NCI-H748 treated with DMSO at 0.1 percent for 48 hours (cell line): ENCODE results near the gene TSPAN17.

ENCODE experiments used
- DNase-seq: peaks from one replicate; lab custom pipeline; 2025; lab: John Stamatoyannopoulos, UW

TSPAN17 gene

DNA sequence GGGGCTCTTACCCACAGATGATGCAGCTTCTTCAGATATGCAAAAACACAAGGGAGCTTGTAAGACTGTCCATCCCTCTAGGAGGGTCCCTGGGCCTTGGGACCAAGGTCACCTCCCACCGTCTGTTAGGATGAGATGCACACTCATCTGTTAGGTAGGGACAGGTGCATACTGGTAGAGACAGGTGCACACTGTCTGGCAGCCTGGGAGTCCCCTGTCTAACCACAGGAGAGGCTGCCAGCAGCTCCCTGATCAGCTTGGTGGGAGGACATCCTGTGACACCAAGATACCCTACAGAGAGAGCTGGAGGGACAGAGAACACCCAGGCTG lies 13.2 kb downstream of the TSPAN17 start:
- DNase-seq = no peak

DNA sequence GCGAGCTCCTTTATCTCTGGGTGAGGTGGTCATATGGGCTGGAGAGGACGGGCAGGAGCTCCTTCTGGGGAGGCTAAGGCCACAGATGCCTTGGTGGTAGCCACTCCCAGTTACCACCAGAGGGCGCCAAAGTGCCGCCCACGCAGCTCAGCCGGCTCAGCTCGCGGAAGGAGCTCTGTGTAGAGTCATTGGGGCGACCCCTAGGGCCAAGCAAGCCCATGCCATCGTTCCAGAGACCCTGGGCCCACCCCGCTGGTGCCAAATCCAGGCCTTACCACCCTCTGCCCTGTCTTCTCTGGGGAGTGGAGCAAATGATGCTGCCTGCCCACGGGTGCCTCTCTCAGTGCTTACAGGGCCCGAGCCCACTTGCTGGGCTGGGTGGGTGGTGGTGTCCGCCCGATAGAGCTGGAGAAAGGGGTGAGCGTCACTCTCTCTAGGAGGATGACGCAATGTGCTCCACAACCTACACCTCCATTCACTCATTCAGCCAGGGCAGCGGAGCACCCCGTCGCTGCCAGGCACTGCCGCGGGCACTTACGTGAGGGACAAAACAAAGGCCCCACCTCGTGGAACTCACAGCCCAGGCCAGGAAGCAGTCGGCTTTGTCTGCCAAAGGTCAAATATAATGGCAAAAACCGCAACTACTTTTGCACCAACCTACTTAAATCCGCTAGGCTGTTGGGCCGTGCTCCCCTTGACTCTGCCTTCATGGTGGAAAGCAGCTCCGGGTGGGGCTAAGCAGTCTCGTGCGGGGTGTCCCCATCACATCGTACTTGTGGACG lies 13.8 kb downstream of the TSPAN17 start:
- peak; percentile 45 for DNase-seq

DNA sequence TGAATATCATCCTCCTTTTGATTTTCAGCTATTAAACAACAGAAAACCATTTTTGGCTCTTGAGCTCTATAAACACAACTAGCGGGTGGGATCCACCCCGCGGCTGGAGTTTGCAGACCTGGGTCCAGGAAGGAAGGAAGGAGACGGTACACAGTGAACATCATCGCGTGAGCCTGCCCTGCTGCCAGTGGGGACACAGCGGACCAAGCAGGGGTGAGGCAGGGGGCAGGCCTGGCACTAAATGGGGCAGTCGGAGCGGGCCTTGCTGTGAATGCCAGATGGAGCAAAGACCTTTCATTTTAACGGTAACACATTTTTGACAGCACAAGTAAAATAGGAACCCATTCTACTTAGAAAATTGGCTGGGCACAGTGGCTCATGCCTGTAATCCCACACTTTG lies 14.4 kb downstream of the TSPAN17 start:
- DNase-seq = no peak

DNA sequence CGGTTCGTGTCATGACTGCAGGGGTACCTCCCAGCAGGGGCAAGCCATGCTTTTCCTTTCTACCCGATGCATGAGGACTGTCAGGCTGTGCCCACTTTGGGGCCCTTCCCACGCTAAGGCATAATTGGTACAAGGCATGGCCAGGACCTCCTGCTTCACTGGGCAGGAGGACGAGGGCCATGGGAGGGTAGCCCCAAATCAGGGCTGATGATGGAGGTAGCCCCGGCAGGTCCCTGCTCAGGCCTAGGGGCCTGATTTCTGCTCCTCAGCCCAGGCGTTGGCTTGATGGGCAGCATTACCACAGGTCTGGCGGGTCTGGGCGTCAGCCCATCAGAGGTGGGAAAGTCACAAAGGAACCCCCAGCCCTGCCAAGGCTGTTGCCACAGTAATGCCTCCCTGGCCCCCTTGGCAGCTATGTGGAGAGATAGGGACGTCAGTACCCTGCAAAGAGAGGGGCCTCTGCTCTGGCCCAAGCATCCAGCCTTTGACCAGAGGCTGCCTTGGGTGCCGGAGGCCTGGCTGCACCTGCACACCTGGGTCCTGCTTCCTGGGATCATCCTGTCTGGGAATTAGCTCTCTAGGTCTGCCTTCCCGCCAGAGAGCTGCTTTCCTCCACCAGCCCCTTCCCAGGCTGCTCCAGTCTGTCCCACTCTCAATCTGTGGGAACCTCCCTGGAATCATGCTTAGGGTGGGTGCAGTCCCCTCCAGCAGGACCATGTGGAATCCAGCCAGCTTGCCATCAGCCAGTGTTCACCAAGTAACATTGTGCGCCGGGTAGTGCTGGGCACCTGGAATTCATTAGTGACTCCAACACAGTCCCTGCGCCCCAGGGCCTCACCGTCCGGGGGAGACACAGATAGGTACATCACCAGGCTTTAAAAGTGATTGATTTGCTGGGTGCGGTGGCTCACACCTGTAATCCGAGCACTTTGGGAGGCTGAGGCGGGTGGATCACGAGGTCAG lies 15.4 kb downstream of the TSPAN17 start:
- no peak for DNase-seq

DNA sequence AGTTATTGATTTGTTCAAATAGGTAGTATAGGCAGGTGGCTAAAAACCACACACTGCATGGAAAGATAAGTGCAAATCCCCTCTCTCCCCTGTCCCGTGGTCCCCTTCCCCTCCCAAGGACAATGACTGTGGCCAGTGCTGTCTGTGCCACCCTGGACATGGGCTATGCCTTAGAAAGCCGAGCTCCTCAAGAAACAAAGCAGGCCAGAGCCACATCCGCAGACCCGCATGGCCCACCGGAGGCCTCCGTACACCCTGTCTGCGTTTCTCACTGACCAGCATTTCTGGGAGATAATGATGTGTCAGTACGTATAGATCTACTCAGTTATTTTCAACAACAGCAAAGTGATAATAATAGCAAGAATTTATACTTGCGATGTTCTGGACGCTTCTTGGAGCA lies 16.3 kb downstream of the TSPAN17 start:
- no peak for DNase-seq

DNA sequence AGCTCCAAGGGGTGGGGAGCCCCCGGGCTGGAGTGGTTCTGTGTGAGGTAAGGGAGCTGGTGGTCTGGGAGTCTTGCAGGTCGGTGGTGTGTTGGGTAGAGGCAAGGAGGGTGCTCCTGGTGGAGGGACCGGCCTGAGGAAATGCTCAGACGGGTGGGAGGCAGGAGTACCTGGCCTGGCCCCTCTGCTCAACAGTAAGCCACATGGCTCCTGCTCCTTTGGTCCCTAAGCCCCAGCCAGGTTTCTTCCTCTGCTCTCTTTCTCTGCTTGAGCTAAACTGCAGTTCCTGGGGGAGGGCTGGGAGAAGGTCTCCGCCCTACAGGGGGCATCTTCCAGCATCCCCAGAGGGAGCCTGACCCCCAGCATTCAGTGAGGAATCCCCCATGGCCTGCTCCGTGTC lies 17.2 kb downstream of the TSPAN17 start:
- no peak for DNase-seq

DNA sequence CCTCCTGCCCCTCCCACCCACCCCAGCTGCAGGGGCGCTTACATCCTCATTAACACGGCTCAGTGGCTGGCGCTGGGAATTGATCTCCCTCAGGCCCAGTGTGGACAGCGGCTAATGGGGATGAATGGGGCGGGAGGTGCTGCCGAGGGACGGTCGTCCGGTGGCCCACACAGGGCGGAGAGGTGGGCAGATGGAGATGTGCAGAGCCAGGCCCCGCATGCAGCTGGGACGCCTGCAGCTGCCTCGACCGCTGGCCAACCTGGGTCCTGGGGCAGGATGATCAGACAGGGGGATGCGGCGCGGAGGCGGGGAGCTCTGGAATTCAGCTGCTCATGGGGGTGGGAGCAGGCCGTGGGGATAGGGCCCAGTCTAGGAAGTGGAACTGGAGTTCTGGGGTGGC lies 17.6 kb downstream of the TSPAN17 start:
- no peak for DNase-seq

DNA sequence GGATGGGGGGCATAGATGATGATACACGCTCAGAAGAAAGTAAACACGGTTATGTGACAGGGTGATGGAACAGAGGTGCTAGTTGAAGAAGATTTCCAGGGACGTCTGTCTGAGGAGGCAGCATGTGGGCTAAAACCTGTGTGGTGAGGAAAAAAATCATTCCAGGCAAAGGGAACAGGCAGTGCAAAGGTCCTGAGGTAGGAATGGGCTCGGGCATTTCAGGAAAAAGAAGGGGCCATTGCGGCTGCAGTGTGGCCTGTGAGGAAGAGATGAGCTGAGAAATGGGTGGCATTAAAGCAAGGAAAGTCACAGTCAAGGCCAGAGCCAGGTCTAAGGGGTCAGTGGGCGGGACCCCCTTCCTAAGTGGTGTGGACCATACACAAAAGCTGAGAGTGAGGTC lies 18.2 kb downstream of the TSPAN17 start:
- DNase-seq = no peak

DNA sequence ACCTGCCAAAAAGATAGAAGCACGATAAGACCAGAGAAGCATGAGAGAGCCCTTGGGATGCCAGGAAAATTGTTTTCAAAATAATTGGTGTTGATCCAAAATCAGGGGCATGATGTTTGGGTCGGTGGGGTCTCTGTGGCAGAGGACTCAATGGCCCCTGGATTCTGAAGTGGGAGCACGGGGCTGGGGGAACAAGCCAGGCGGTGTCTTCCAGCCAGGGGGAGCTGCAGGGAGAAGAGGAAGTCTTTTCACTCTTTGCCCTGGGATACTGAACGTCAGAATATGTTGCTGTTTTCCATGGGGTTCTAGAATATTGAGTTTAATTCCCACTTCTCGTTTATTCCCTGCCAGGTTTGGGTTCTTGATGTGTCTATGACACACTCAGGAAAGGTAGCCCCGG lies 20.4 kb downstream of the TSPAN17 start:
- no peak for DNase-seq

DNA sequence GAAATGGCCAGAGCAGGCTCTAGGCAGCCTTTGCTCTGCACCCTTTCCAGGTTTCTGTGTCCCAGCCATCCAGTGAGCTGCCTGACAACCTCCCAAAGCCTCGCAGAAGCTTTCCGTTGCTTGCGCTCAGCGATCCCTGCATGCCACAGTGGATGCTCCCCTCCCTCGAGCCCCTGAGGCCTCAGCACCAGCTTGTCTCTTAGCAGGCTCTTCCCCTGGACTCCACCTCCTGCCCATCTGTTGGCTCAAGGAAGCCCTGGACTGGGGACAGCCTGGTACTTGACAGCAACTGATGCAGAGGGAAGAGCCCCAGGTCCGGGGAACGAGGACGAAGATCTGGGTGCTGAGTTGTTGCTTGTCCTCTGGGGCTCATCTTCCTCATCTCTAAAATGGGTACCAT lies 23.2 kb downstream of the TSPAN17 start:
- no peak for DNase-seq

DNA sequence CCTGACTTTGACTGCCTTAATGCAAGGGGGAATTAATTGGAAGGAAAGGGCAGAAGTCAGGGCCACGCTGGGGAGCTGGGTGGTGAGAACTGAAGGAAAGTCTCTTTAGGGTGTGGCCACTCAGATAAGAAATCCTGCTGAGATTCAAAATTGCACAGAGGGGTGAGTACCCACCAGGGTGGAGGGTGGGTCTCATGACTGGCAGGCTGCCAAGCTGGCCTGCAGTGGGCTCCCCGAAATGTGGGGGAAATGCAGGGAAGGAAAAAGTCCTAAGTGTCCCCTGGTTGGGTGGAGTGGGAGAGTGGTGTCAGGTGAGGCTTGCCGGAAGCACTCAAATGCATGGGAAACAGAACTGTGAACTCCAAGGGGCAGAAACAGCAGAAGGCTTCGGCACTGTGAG lies 24.1 kb downstream of the TSPAN17 start:
- no peak for DNase-seq

DNA sequence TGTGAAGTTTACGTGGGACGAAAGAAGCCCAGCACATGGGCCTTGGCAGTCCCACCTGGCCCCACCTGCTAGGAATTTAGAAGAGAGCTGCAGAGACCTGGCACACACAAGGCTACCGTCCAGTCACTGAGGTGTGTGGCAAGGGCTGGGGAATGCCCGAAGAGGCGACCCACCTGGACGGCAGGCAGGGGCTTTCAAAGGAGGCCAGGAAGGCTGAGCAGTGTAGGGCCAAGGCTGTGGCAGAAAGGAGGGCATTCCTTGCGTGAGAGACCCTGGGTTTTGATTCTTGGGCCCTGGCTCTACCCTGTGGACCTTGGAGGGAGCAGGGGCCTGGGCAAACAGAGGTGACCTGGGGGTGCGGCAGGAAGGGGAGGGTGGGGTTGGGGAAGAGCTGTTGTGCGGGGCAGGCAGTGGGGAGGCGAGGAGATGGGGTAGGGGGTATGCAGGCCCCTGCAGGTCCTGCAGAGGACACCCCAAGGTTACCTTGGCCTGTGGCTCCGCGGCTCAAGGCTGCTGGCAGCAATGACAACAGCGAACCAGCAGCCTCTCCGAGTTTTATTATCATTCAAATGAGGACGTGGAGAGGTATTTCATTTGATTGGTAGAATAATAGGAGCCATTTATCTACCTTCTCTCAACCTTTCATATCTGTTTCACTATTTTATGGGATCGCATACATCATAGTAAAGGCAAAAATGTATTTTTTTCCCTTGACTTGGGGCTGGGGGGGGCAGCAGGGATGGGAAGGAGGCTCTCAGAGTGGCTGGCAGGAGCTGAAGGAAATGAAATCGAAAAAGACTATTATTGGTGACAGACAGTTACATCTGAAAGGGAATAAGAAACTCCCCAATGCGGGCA lies 24.8 kb downstream of the TSPAN17 start:
- DNase-seq = no peak

DNA sequence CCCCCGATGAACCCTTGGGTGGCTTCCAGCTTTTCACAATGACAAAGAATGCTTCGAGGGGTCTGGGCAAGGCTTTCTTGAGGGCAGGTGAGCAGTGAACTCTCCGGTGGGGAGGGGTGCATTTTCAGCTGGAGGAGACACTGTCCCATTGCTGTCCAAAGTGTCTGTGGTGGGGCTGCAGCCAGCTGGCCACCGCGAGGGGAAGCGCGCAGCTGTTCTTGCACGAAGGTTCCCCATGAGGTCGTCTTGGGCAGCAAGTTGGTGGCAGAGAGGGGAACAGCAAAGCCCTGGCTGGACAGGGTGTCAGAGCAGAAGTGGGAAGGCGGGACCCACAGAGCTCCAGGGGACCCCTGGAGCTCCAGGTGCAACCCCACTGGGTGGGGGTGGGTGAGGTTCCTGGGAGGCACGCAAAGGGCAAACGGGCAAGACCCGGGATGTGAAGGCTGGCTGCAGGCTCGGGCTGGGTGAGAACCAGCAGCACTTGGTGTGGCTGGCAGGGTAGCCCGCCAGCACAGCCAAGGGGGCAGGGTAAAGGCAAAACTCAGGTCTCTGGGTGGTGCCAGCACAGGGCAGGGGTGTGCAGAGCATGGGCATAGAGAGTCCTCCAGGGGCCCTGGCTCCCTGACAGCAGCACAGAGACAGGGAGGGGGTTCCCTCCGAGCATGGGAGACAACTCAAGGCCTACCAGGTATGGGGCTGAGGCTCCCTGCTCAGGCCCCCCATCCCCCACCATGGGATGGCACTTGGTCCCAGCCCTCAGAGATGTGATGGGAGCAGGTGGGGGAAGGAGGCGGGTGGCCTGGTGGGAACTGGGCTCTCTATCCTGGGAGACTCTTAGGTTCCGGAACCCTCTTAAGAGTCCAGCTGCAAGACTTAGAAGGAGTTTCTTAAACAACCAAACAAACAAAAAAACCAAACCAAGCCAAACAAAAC lies 26.6 kb downstream of the TSPAN17 start:
- DNase-seq = no peak

DNA sequence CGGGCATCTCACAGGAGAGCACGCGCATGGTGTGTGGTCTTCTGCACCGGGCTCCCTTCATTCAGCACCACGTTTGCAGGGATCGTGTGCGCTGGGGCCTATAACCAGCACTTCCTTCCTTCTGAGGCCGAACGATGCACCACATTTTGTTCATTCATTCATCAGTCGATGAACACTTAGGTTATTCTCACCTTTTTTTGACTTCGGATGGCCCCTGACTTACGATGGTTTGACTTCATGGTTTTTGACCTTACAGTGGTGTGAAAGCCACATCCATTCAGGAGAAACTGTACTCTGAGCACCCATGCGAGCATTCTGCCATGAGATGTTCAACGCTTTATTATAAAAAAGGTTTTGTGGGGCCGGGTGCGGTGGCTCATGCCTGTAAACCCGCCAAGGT lies 27.5 kb downstream of the TSPAN17 start:
- DNase-seq = no peak

DNA sequence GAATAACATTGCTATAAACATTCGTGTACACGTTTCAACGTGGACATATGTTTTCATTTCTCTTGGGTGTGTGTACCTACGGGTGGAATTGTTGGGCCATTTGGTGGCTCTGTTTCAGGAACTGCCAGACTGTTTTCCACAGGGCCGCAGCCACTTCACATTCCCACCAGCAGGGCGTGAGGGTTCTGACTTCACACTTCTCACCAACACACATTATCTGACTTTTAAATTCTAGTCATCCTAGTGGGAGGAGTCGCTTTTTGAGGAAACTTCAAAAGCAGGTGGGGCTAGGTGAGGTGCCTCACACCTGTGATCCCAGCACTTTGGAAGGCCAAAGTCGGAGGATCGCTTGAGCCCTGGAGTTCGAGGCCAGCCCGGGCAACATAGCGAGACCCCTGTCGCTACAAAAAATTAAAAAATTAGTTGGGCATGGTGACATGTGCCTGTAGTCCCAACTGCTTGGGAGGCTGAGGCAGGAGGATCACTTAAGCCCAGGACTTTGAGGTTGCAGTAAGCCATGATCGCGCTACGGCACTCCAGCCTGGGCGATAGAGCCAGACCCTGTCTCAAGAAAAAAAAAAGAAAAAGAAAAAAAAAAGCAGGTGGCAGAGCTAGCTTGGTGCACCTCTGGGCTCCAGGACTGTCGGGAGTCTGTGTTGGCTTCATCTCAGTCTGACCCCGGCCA lies 28.5 kb downstream of the TSPAN17 start:
- DNase-seq = no peak

DNA sequence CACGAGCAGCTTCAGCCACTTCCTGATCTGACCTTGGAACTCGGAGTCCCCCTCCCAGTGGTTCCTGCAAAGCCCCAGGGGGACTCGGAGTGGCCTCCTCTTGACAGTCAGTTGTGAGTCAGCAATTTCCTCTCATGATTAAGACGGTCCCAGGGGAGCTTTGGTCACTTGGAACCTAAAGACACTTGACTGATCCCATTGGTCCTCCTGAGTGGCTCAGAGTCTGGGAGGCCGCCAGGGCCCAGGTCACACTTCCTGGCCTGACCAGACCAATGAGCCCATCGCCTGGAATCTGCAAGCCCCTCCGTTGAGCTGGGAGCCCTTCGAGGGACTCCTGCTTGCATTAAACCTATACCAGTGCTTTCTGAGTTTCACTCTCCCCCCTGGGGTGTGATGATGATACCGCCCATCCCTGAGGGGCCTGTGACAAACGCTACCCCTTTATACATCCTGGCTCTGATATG lies 29.1 kb downstream of the TSPAN17 start:
- no peak for DNase-seq

DNA sequence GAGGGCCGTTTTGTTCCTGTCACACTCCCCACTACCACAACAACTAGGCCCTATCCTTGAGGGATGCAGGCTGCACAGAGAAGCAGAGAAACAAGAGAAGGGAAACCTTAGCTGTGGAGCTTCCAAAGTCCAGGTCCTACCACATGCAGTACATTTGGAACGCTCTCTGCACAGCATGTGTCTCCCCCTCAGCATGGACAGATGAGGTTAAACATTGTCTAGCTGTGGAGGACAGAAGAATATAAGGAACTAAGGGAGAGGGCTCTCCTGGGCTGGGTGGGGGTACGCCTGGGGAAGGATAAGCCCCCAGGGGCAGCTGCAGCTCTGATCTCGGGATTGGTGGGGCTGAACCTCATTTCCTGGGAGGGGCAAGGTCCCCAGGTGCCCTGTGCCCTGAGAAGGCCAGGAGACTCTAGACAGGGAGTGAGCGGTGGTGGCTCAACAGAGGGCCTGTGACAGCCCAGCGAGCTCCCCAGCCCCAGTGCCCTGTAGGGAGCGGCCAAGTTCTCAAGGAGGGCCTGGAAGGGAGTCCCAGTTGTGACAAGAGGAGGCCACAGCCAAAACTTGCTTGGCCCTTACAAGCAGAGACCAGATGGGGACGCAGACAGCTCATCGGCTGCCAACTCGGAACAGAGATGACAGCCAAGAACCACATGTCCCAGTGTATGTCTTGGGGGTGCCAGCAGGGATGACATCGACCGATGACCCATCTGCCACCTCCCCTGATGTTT lies 30.1 kb downstream of the TSPAN17 start:
- no peak for DNase-seq

DNA sequence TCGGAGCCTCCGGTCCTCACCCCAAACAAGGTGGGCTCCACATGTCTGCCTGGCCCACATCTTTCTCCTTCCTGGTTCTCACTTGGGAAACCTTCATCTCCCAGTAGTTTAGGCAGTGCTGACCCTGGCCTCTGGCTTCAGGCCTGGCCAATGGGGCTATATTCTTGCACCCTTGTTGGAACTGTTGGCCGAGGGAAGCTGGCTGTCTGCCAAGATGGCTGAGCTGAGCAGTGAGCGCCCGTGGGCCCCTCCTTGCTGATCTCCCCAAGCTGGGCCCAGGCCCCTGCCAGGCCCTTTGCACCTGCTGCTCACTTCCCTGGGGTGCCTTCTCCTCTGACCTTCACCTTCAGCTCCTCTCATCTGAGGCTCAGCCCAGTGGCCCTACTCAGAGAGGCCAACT lies 31.3 kb downstream of the TSPAN17 start:
- no peak for DNase-seq

DNA sequence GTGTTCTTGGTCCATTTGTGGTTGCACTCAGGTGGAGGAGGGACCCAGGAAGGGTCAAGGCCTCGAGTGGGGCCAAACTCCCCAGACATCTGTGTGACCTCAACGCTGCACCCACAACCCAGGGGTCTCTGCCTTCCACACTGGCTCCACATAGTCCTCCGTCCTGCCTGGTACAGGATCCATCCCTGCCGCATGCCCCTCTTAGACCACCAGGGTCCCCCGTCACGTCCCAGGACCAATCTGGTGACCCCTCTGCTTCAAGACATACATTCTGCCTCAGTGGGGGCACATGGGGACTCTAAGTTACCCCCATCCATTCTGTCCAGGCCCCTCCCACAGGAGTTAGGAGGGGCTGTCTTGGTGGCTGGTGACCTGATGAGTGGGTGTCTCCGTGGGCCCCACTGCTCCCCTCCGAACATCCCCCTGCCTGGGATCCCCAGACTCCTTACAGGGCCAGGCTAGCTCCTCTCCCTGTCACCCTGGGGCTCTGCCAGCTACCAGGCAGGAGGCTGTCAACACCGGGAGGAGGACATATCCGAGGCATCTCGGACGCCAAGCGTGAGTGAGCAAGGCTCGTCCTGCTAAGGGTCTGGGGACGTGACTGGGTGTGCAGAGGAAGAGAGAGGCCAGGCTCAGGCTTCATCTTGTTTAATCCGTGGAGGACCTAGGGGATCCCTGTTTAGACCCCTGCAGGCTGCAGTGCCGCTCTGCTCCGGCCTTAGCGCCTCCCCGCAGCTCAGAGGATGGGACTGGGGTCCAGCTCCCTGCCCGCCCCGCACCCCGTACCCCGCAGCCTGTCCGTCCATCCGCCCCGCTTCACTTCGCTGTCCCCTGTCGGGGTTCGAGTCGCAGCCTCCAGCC lies 32.3 kb downstream of the TSPAN17 start:
- no peak for DNase-seq
